SJSA1 (cell line): Measurements from ENCODE around the gene UGT1A10. TPM values are rescaled to one million over a fixed set of nuclear protein-coding genes. Genes with fewer than 3 reads are reported as not detected.
A peak's percentile ranks its signal among the peaks of the same experiment; 100 is the strongest.
"Not testable (repeated sequence)": the region's sequence is repeated elsewhere in the genome, so short reads cannot be mapped to it uniquely, and the experiment has no call there.

Experiments
- DNase-seq, 2 experiments: peaks; one replicate each; pipeline ENCODE4 v3.0.0-alpha.2; 2015 to 2020; ENCODE audit warnings: low spot score in 2 of 2, low read depth in 1 of 2
- H3K27ac ChIP-seq: fragments of 250-450 bp; sonication (Bioruptor Pico); 2 replicates; pipeline ENCODE4 v1.5.1; 2020; ENCODE audit warnings: mild to moderate bottlenecking, moderate library complexity
- H3K27me3 ChIP-seq: fragments of 250-450 bp; sonication (Bioruptor Pico); replicated peaks from 2 replicates; pipeline ENCODE4 v1.5.1; 2020; ENCODE audit warnings: mild to moderate bottlenecking, moderate library complexity
- H3K36me3 ChIP-seq: fragments of 250-450 bp; sonication (Bioruptor Pico); 2 replicates; pipeline ENCODE4 v1.5.1; 2020; ENCODE audit warnings: mild to moderate bottlenecking
- H3K4me1 ChIP-seq: fragments of 250-450 bp; sonication (Bioruptor Pico); replicated peaks from 2 replicates; pipeline ENCODE4 v1.6.1; 2021; ENCODE audit warnings: mild to moderate bottlenecking
- H3K4me3 ChIP-seq: fragments of 250-450 bp; sonication (Bioruptor Pico); 2 replicates; pipeline ENCODE4 v1.5.1; 2020; ENCODE audit warnings: mild to moderate bottlenecking
- H3K9me3 ChIP-seq: fragments of 250-450 bp; sonication (Bioruptor Pico); replicated peaks from 2 replicates; pipeline ENCODE4 v1.5.1; 2020; ENCODE audit warnings: mild to moderate bottlenecking
- total RNA-seq: library from RNA; depleted of rRNA; stranded (reverse); fragments of >200 nt; shearing (Covaris generic); gene quantifications from 2 replicates; pipeline ENCODE4 v1.2.3, GENCODE V29; 2014

UGT1A10 gene
- total RNA-seq, 1 experiment from 2014 or later, result not detected

- DNase-seq, result peak; percentile 63 to 83
- Histone ChIP-seq H3K27me3 (no peaks in the 10 kb centered on the region), H3K36me3 (no peaks in the 10 kb centered on the region), H3K27ac (no peak overlapping the region), H3K4me1 (peaks cover 28% of the 10 kb centered on the region), H3K9me3 (no peaks in the 10 kb centered on the region), H3K4me3 (no peak overlapping the region)
Observed at GRCh38 chr2:233711312-233712008, 75.2 kb downstream of the UGT1A10 start.

DNA sequence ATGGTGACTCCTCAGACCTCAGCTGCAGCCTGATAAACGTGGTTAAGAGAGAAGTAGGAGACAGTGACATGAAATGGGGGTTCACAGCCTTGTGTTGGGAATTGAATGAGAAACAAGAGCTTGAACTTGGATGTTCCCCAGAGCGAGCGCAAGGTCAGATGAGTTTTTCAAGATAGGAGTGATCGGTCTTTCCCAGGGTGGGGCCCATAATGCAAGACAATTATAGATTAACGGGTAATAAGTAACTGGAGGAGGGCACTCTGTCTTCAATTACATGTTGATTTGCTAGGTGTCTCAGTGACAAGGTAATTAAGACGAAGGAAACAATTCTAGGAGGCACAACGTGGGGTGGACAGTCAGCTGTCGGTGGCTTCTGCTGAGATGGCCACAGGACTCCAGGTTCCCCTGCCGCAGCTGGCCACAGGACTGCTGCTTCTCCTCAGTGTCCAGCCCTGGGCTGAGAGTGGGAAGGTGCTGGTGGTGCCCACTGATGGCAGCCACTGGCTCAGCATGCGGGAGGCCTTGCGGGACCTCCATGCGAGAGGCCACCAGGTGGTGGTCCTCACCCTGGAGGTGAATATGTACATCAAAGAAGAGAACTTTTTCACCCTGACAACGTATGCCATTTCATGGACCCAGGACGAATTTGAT lies 76.5 kb downstream of the UGT1A10 start, which contains the start of gene UGT1A5:
TSS of gene UGT1A5 (plus strand) at position 297 of the 651 bp plus-strand sequence. CDS start at position 382, 85 bp downstream.
- no peaks in the 10 kb centered on the region for H3K36me3 ChIP-seq
- DNase-seq, result no peak
- no peaks in the 10 kb centered on the region for H3K9me3 ChIP-seq
- peaks cover 17% of the 10 kb centered on the region for H3K4me1 ChIP-seq
- no peak within 1 kb of the TSS for H3K27ac ChIP-seq
- no peak within 1 kb of the TSS for H3K4me3 ChIP-seq
- no peaks in the 10 kb centered on the region for H3K27me3 ChIP-seq

GRCh38 chr2:233713262-233713615 lies 77.0 kb downstream of the UGT1A10 start:
- no peak for DNase-seq
- H3K4me1 ChIP-seq, result peaks cover 12% of the 10 kb centered on the region
- no peaks in the 10 kb centered on the region for H3K9me3 ChIP-seq
- H3K27ac ChIP-seq, result no peak overlapping the region
- H3K4me3 ChIP-seq, result no peak overlapping the region
- no peaks in the 10 kb centered on the region for H3K27me3 ChIP-seq
- no peaks in the 10 kb centered on the region for H3K36me3 ChIP-seq

- Histone ChIP-seq H3K4me3 (no peak overlapping the region), H3K27ac (no peak overlapping the region), H3K9me3 (no peaks in the 10 kb centered on the region), H3K36me3 (no peaks in the 10 kb centered on the region), H3K4me1 (0 out of 2 replicates have a peak, but pooled peaks cover 5% of the 10 kb centered on the region), H3K27me3 (no peaks in the 10 kb centered on the region)
- no peak for DNase-seq
Observed at GRCh38 chr2:233714121-233714520, 77.9 kb downstream of the UGT1A10 start.

DNA sequence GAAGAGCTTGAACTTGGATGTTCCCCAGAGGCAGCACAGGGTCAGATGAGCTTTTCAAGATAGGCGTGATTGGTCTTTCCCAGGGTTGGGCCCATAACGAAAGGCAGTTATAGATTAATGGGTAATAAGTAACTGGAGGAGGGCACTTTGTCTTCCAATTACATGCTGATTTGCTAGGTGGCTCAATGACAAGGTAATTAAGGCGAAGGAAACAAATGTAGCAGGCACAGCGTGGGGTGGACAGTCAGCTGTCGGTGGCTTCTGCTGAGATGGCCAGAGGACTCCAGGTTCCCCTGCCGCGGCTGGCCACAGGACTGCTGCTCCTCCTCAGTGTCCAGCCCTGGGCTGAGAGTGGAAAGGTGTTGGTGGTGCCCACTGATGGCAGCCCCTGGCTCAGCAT lies 82.3 kb downstream of the UGT1A10 start, which contains the start of gene UGT1A4:
TSS of gene UGT1A4 (plus strand) at position 185 of the 400 bp plus-strand sequence. CDS start at position 270, 85 bp downstream.
- Histone ChIP-seq H3K27me3 (no peaks in the 10 kb centered on the region), H3K36me3 (no peaks in the 10 kb centered on the region), H3K9me3 (no peaks in the 10 kb centered on the region)

GRCh38 chr2:233728723-233729301 lies 92.6 kb downstream of the UGT1A10 start, which contains the start of gene UGT1A3:
Gene UGT1A3 (plus strand): TSS chr2:233729042. CDS start chr2:233729127, 85 bp downstream.
- DNase-seq, result no peak
- H3K36me3 ChIP-seq, result no peaks in the 10 kb centered on the region
- H3K9me3 ChIP-seq, result no peaks in the 10 kb centered on the region
- H3K4me1 ChIP-seq, result no peaks in the 10 kb centered on the region
- H3K27ac ChIP-seq, result no peak within 1 kb of the TSS
- no peaks in the 10 kb centered on the region for H3K27me3 ChIP-seq
- no peak within 1 kb of the TSS for H3K4me3 ChIP-seq

More for the DNA sequence above, 82.3 kb downstream of the UGT1A10 start, which contains the start of gene UGT1A4:
- Histone ChIP-seq H3K4me3 (no peak within 1 kb of the TSS), H3K4me1 (no peaks in the 10 kb centered on the region), H3K27ac (no peak within 1 kb of the TSS)
- no peak for DNase-seq

- H3K36me3 ChIP-seq, H3K4me1 ChIP-seq, H3K9me3 ChIP-seq, DNase-seq, H3K4me3 ChIP-seq, H3K27me3 ChIP-seq, H3K27ac ChIP-seq: not testable (repeated sequence)
Observed at GRCh38 chr2:233736868-233737653, 100.8 kb downstream of the UGT1A10 start.

GRCh38 chr2:233740870-233741269 lies 104.6 kb downstream of the UGT1A10 start:
- no peak for DNase-seq

GRCh38 chr2:233743464-233744259 lies 107.4 kb downstream of the UGT1A10 start:
- H3K27me3 ChIP-seq, result no peaks in the 10 kb centered on the region
- DNase-seq, result no peak
- H3K4me3 ChIP-seq, result no peak overlapping the region
- no peaks in the 10 kb centered on the region for H3K36me3 ChIP-seq
- no peak overlapping the region for H3K27ac ChIP-seq
- no peaks in the 10 kb centered on the region for H3K4me1 ChIP-seq
- no peaks in the 10 kb centered on the region for H3K9me3 ChIP-seq

More at GRCh38 chr2:233740870-233741269, 104.6 kb downstream of the UGT1A10 start:
- Histone ChIP-seq H3K27me3 (0 out of 2 replicates have a peak, but pooled peaks cover 6% of the 10 kb centered on the region), H3K27ac (no peak overlapping the region), H3K36me3 (no peaks in the 10 kb centered on the region), H3K4me1 (no peaks in the 10 kb centered on the region), H3K4me3 (no peak overlapping the region), H3K9me3 (no peaks in the 10 kb centered on the region)

DNA sequence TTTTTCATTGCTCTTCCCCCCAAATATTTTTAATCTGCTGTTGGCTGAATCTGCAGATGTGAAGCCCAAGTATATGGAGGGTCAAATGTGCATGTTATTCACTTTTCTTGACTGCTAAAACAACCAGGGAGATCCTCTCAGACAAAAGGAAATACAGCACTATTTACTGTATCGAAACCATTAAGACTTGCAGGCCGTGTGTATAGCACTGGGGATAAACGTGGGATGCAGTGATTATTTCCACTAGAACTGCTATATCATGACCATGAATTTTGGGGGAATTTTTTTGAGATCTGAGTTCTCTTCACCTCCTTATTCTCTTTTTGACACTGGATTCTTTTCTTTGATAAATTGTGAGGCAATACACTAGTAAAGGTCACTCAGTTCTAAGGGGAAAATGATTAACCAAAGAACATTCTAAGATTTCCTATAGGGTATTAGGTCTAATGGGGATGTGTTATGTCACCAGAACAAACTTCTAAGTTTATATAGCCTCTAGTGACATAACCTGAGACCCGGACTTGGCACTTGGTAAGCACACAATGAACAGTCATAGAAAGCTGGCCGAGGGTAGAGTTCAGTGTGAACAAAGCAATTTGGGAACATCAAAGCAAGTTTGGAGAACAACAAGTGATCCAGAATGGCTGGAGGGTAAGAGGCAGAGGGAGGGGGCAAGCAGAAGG lies 109.0 kb downstream of the UGT1A10 start:
- Histone ChIP-seq H3K4me3 (no peak overlapping the region), H3K4me1 (no peaks in the 10 kb centered on the region), H3K9me3 (no peaks in the 10 kb centered on the region), H3K27ac (no peak overlapping the region), H3K27me3 (no peaks in the 10 kb centered on the region), H3K36me3 (no peaks in the 10 kb centered on the region)
- DNase-seq, result no peak

DNA sequence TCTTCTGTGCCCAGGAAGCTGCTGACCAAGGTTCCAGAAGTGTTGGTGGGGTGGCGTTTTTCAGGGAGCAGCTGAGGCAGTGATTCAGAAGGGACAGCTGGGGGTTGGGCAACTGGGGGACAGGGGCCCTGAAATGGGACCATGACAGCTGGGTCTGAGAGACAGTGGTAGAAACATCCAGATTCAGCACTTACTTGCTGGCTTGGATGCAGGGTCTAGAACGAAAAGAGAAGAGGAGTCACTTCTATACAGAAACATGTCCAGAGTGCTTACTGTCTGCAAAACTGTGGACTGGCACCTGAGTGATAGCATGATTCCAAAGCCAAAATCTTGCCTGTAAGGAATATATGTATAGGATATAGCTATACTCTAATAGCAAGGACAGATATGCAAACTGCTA lies 109.6 kb downstream of the UGT1A10 start:
- H3K4me1 ChIP-seq, H3K27me3 ChIP-seq, DNase-seq, H3K9me3 ChIP-seq, H3K27ac ChIP-seq, H3K4me3 ChIP-seq, H3K36me3 ChIP-seq: not testable (repeated sequence)

DNA sequence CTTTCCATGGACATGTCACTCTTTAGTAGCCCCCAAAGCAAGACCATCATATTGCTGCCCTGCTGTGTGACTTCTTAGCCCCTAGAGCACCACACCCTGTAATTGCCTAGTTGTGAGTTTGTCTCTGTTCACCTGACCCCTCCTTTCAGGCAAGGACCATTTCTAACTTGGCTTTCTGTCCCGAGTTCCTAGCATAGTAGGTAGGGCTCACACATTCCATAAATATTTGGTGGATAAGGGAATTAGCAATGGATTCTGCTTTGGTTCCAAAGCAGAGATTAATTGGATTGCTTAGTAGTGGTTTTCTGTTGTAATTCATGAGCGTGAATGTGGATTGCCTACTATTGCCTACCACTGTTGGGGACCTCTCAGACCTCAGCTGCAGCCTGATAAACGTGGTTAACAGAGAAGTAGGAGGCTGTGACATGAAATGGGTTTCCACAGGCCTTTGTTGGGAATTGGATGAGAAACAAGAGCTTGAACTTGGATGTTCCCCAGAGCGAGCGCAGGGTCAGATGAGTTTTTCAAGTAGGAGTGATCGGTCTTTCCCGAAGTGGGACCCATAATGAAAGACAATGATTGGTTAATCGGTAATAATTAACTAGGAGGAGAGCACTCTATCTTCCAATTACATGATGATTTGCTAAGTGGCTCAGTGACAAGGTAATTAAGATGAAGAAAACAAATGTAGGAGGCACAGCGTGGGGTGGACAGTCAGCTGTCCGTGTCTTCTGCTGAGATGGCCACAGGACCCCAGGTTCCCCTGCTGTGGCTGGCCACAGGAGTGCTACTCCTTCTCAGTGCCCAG lies 110.4 kb downstream of the UGT1A10 start:
- Histone ChIP-seq H3K9me3 (no peaks in the 10 kb centered on the region), H3K27me3 (no peaks in the 10 kb centered on the region), H3K36me3 (no peaks in the 10 kb centered on the region), H3K4me3 (no peak overlapping the region), H3K4me1 (no peaks in the 10 kb centered on the region), H3K27ac (no peak overlapping the region)
- no peak for DNase-seq
